Activated CD4-positive, CD25-positive, alpha-beta regulatory T cell treated with anti-CD3 and anti-CD28 coated beads, Interleukin-2, amount 50 U/mL, for 16 hours (primary cell): Measurements from ENCODE around the gene NUDT3.
"Not testable (repeated sequence)": the region's sequence is repeated elsewhere in the genome, so short reads cannot be mapped to it uniquely, and the experiment has no call there.

Experiments used
- DNase-seq: peaks from one replicate; pipeline ENCODE4 v3.0.0-alpha.2; 2020; ENCODE audit warnings: low read depth, low spot score

The NUDT3 gene

DNA sequence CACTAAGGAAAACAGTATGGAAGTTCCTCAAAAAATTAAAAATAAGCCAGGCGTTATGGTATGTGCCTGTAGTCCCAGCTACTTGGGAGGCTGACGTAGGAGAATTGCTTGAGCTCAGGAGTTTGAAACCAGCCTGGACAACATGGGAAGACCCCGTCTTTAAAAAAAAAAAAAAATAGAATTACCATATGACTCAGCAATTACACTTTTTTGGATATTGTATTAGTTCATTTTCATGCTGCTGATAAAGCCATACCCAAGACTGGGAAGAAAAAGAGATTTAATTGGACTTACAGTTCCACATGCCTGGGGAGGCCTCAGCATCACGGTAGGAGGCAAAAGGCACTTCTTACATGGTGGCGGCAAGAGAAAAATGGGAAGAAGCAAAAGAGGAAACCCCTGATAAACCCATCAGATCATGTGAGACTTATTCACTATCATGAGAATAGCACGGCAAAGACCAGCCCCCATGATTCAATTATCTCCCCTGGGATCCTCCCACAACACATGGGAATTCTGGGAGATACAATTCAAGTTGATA lies 132.9 kb downstream of the NUDT3 start:
- DNase-seq, result no peak

DNA sequence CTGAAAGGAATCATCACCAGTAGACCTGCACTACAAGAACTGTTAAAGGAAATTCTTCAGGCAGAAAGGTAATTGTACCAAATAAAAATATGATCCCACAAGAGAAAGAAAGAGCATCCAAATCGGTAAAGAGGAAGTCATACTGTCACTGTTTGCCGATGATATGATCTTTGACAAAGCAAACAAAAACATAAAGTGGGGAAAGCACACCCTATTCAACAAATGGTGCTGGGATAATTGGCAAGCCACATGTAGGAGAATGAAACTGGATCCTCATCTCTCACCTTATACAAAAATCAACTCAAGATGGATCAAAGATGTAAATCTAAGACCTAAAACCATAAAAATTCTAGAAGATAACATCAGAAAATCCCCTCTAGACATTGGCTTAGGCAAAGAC lies 140.1 kb downstream of the NUDT3 start:
- DNase-seq, result not testable (repeated sequence)

DNA sequence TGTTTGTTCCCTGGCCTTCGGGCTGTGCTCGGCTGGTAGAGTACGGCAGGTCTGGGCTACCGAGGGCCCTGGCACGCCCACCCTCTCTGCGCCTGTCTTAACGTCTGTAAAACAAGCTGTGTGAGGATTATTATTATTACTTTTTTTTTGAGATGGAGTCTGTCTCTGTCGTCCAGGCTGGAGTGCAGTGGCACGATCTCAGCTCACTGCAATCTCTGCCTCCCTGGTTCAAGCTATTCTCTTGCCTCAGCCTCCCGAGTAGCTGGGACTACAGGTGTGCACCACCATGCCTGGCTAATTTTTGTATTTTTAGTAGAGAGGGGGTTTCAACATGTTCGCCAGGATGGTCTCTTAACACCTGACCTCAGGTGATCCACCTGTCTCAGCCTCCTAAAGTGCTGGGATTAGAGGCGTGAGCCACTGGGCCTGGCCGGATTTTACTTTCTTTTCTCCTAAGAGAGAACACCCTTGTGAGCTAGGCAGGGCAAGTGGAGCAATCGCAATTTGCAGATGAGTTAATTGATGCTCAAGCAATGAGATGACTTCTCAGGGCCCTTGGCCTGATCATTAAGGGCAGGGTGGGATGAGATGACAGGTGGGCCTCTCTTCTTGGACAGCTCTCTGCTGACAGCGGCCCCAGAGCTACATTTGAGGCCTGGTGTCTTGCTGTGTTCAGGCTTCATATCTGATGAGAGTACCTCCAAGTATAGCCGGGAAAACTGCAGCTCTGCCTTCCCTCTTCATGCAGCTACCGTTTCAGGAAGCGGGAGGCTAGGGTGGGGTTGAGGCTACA lies 142.8 kb downstream of the NUDT3 start:
- no peak for DNase-seq

DNA sequence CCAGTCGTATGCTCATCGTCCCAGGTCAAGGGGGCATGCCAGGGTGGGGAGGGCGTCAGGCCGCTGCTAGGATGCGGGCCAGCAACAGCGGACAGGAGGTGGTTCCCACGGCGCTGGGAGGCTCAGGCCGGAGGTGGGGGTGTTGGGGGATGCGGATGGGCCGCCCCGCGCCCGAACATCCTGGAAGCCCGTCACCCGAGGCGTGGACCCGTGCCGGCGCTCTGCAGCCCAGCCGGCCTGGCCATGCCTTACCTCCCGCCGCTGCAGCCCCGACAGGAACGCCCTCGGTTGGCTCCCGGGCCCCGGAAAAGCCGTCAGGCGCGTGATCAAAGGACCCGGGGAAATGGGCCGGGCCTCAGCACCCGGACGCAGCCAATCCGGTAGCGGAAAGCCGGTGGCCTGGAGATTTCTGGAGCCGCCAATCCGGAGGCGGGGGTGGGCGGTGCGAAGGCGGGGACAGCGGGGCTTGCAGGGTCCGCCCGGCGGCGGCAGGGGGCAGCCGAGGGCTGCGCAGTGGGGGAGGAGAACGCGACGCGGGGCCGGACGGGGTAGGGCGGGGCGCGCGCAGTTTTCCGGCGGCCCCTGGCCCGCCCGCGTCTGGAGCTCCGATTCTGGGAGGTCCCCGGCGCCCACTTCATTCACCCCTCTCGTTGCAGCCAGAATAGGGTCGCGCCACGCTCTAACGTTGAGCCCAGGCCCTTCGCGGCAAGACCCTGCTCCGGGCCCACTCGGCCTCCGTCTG lies 143.6 kb downstream of the NUDT3 start, which contains the start of gene SMIM29:
SMIM29 (minus strand) TSS at position 280 of the 742 bp plus-strand sequence. CDS start 1,215 bp downstream, outside the sequence.
- DNase-seq, result peak; percentile 97

DNA sequence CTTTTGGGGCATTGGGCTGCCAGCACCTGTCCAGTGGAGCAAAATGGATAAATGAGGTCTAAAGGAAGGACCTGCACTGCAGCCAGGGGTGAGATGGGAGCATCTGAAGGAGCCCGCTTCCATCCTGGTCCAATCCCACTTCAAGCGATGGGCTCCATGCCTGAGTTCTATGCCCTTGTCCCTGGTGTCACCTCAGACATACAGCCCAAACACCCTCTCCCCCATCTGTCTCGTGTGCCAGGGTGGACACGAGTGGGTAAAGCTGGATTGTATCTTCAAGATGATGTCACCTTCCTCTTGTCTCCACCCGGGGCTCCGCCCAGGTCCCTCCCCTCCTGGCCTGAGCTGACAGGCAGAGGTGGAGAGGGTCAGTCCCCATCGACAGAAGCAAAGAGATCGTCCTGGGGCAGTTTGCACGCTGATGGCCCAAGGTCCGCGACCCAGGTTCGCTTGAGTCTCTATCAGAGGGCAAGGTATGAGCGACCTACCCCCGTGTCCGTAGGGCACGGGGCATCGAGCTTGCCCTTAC lies 144.2 kb downstream of the NUDT3 start:
- DNase-seq, result no peak

DNA sequence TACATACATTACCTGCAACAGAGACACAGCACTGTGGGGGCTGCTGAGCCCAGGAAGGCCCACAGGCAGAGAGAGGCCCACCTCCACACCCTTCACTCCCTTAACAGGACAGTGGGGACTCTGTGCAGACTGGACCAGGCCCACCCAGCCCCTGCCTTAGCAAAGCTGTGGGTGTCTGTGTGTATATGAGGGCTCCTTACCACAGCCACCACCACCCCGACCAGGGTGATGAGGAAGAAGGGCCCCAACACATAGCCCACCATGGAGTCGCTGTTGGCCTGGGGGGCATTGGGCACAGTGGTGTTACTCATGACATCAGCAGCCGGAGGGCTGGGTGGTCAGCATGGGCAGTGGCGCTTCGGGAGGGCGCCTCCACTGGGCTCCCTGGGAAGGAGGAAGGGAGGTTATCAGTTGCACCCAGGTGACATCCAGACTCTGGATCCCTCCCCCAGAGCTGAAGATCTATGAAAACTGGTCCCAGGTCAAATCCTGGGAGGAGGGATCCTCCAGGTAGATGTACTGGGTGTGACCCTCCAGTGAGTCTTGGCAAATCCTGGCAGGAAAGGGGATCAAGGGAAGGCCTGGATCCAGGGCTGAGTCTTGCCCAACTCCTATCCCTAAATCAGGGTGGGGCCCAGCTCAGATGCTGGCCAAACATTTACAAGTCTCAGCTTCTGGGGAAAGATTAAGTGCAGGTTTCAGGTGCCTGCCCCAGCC lies 144.8 kb downstream of the NUDT3 start:
- DNase-seq, result no peak

DNA sequence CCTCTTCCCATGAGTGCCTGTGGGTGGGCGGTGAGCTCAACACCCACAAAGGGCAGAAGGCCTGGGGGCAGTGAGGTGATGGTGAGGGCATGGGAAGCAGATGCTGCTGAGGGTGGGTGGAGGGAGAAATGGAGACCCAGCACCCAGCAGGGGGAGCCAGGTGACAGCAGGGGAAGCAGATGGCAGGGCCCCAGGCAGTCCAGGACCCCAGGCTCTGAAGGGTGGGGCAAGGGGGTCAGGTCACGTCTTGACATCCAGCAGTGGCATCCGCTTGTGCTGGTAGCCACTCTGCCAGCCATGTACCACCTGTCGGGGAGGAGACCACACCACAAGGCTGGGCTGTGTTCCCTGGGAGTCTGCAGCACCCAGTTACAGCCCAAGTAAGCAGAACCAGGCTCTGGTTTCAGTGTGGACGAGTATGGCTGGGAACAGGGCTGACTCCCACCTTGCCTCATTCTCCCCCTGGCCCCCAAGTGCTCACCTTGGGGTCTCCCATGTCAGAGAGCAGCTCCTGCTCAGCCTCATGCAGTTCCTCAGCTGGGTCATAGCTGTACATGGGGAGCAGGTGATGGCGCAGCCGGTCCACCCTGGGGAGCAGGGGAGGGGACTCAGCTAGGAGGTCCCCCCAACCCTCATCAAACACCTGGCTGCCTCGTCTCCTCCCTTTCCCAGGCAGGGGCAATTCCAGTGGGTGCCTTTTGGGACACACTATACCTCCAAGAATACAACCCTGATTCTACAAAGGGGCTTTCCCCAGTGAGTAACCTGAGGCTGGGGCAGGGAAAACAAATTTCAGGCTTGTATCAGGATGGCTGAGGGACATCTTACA lies 145.7 kb downstream of the NUDT3 start:
- no peak for DNase-seq

DNA sequence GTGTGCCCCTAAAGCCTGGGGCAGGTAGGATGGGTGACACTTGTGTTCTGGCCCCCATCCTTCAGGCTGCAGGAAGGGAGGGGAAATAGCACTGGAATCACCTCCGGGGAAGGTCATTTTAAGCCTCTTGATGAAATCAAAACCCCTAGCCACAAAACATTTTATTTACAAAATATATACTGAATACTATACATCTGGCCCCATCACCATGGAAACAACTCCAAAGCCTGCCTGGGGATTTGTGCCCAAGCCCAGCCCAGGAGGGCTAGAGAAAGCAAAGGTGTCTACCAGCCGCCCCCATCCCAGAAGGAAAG lies 146.3 kb downstream of the NUDT3 start:
- DNase-seq, result no peak

DNA sequence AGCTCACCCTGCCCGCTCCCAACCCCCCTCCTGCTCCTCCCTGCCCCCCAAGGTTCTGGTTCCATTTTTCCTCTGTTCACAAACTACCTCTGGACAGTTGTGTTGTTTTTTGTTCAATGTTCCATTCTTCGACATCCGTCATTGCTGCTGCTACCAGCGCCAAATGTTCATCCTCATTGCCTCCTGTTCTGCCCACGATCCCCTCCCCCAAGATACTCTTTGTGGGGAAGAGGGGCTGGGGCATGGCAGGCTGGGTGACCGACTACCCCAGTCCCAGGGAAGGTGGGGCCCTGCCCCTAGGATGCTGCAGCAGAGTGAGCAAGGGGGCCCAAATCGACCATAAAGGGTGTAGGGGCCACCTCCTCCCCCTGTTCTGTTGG lies 146.7 kb downstream of the NUDT3 start:
- not testable (repeated sequence) for DNase-seq

DNA sequence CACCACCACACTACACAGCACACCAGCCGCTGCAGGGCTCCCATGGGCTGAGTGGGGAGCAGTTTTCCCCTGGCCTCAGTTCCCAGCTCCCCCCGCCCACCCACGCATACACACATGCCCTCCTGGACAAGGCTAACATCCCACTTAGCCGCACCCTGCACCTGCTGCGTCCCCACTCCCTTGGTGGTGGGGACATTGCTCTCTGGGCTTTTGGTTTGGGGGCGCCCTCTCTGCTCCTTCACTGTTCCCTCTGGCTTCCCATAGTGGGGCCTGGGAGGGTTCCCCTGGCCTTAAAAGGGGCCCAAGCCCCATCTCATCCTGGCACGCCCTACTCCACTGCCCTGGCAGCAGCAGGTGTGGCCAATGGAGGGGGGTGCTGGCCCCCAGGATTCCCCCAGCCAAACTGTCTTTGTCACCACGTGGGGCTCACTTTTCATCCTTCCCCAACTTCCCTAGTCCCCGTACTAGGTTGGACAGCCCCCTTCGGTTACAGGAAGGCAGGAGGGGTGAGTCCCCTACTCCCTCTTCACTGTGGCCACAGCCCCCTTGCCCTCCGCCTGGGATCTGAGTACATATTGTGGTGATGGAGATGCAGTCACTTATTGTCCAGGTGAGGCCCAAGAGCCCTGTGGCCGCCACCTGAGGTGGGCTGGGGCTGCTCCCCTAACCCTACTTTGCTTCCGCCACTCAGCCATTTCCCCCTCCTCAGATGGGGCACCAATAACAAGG lies 147.3 kb downstream of the NUDT3 start:
- DNase-seq, result not testable (repeated sequence)

DNA sequence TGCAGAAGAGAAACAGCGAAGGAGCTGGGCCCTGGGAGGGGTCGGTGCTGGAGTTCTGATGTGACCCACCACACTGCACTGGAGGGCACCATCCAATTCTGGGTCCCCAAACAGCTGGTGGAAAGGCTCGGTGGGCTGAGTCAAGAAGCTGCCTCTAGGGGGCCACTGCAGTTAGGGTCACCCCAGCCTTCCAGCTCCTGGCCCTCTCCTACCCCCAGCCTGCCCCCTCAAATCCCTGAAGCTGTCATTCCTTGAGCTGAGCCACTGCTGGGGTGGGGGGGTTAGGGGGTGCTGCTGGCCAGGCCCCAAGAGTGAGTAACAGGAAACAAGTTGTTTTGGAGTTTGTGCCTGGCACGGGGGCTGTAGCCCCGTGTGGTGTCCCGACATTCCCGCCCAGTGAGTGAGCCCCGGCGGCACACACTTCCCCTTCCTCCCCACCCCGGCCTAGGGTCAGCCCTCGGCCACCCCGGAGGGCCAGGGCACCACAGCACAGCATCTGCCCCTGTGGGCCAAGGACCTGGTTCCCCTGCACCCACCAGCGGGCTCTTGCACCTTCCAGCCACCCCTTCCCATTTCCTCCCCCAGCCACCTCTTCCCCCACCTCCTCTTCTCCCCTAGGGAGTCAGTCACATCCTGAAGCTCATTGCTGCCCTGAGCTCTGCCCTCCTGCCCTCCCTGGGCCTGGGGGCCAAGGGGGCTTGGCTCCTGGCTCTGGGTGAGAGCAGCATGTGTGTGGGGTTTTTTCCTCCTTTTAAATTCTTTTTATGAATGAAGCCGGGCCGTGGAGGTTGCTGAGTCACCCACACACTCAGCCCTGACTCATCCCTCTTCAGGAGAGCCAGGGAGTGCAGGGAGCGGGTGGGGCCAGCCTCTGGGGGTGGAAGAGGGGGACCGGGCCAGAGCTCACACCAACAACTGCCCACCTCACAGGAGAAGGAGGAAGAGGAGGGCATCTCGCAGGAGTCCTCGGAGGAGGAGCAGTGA lies 148.3 kb downstream of the NUDT3 start:
- DNase-seq, result no peak

DNA sequence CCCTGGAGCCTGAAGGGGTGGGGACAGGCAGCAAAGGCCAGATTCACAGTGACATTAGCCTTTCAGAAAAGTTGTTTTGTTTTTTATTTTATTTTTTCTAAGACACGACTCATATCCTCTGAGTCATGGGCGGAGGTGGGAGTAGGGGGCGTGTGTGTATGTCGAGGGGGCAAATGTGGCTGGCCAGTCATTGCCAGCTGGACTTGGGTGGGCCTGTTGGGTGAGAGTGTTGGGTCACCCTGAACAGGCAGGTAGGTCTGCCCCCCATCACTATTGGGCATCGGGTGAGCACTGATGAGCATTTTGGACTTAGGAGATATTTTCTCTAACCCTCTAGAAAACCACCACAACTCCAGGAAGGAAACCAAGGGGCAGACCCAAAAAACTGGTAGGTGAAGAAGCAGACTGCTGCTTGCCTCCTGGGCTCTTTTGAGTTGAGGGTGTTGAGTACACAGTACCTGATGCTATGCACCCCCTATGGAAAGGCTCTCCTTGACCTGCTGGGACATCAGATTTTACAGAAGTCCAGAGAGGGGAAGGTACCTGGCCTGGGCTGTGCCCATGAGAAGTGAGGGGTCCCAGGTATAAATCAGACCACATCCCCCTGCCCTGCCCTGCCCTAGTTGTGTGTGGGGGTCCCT lies 149.2 kb downstream of the NUDT3 start:
- no peak for DNase-seq

DNA sequence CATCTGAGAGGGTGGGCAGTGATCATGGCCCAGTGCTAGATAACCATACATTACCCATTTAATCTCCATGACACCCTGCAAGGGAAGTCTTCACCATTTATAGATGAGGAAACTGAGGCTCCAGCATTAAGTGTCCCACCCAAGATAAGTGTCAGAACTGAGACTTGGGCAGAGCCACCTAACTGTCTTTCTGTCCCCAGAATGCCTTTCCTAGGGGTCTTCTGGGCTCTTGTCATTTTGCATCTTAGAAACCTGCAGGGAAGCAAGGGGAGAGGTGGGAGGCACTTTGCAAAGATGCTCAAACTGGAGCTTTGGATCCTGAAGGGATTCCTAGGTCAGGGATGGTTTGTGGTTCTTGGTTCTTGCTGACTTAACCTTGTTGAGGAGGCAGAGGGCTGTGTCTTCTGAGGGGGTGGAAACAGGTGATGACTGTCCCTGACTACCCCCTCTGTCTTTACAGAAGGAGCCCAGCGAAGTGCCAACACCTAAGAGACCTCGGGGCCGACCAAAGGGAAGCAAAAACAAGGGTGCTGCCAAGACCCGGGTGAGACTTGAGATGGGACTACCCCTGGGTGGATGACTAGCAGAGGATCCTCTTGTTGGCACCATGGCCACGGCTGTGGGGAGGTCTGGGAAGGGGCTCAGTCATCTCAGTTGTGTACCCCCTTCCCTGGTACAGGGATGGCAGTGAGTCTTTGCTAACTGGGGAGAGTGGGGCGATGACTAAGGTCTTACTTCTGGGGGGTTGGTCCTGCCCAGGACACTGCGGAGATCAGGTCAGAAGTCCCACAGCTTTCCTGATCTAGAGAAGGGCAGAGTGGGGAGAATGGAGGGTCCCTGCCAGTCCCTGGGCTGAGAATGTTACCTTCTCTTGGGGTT lies 150.0 kb downstream of the NUDT3 start:
- no peak for DNase-seq

DNA sequence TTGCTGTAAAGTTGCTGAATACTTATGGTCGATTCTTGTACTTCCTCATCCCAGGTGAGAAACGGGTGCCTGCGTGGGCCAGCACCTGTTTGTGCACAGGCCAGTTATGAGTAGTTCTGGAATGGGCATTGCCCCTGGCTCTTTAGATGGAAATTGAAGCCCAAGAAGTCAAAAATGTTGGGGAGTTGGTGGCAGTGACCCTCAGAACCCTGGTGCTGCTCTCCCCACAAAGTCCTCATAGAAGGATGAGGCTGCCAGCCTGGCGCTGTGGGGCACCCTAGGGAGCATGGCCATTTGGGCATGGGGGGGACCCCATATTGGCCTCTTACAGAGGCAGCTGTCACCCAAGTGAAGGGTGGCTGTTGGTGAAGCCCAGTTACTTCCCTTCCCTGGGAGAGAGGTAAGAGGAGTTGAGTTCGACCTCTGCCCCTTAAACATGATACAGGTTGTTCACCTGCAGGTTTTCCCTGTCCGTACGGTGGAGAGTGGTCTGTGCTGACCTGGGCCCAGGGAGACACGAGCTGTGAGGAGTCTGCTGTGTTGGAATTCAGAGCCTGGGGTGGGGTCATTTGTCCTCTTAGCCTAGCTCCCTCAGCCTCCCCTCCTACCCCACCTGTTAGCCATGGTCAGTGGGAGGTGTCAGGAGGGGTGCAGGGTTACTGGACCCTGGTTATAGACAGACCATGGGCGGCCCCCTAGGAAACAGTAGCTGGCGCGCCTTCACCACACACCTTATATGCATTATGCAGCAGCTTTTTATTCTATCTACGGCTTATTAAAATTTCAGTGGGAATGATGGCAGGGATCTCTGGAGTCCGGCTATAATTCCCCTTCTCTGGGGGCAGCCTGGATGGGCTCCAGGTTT lies 150.9 kb downstream of the NUDT3 start:
- DNase-seq, result no peak

DNA sequence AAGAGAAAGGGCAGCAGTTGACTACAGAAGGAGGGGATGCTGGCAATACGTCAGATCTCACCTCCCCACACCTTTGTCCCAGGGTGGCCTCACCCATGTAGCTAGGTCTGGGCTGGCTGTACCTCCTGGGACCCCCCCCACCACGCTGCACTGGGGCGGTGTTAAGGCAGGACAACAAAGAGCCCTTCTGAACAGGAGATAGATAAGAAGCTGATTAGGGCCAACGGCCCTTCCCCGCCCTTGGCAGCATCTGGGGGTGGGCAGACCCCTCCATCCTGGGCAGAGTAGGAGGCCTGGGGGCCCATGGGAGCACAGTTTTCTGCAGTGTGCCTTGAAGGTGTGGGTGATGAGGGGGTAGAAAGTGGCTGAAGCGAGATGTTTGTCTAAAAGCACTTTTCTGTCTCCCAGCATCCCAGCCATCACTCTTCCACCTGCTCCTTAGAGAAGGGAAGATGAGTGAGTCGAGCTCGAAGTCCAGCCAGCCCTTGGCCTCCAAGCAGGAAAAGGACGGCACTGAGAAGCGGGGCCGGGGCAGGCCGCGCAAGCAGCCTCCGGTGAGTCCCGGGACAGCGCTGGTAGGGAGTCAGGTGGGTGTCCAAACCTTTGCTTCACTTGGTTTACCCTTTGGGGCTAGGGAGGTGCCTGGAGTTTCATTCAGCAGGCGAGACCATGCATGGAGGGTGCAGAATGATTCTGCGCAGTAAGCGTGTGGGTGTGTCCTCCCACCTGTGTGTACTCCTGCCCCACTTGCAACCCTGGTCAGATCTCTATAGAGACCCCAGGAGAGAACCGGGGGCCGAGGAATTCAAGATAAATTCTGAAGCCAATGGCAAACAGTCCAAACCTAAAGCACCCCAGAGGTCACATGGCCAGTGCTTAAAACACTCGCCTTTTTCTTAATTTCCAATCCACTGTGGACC lies 151.9 kb downstream of the NUDT3 start:
- no peak for DNase-seq

DNA sequence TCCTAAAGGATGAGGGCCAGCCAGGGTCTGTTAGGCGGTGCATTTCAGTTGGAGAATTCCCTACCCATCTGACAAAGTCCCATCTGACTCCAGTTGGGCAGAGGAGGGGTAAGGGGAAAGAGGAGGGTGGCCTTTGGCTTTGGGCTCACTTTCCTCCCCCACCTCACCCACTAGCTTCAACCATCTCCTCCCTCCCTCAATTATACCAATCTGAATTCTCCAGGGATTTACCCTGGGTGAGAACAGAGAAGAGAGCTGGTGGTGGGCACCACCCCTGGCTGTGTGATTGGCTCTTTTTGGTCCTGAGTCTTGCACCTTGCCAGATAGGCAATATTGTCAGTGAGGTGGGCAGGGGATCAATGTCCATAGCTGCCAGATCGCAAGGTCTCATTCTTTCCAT lies 152.6 kb downstream of the NUDT3 start:
- no peak for DNase-seq
